Liver (tissue), 9 donors: ENCODE measurements around the gene HRC. TPM values are rescaled to one million over a fixed set of nuclear protein-coding genes. Genes with fewer than 3 reads are reported as not detected.
"Not testable (repeated sequence)": the region's sequence is repeated elsewhere in the genome, so short reads cannot be mapped to it uniquely, and the experiment has no call there.

Source experiments
- DNase-seq: peaks from one replicate; pipeline ENCODE4 v3.0.0-alpha.2; 2017; ENCODE audit warnings: low spot score
- H3K27ac ChIP-seq, 2 donors: one replicate each; pipeline ENCODE4 v1.7.0; 2013; ENCODE audit warnings: inconsistent platforms in 2 of 2, low read length in 2 of 2, control low read depth in 1 of 2, low read depth in 1 of 2, mild to moderate bottlenecking in 1 of 2
- H3K27me3 ChIP-seq, 4 donors: one replicate each; pipeline versions ENCODE4 v1.6.1 to v1.7.0; 2013; ENCODE audit warnings: low read length in 3 of 4, inconsistent platforms in 1 of 4, mild to moderate bottlenecking in 1 of 4, moderate library complexity in 1 of 4; ENCODE audit not compliant: control insufficient read depth in 4 of 4, insufficient read depth in 4 of 4
- H3K36me3 ChIP-seq, 4 donors: one replicate each; pipeline versions ENCODE4 v1.6.1 to v1.7.0; 2013; ENCODE audit warnings: low read length in 3 of 4, mild to moderate bottlenecking in 3 of 4, low read depth in 1 of 4, moderate library complexity in 1 of 4; ENCODE audit not compliant: control insufficient read depth in 4 of 4, insufficient read depth in 3 of 4
- H3K4me1 ChIP-seq, 4 donors: one replicate each; pipeline versions ENCODE4 v1.6.1 to v1.7.0; 2013; ENCODE audit warnings: low read length in 3 of 4, mild to moderate bottlenecking in 3 of 4, moderate library complexity in 1 of 4; ENCODE audit not compliant: control insufficient read depth in 4 of 4, insufficient read depth in 4 of 4
- H3K4me3 ChIP-seq, 3 donors: one replicate each; pipeline versions ENCODE4 v1.6.1 to v1.7.0; 2013; ENCODE audit warnings: low read length in 3 of 3, control low read depth in 1 of 3, low read depth in 1 of 3, mild to moderate bottlenecking in 1 of 3
- H3K9ac ChIP-seq, 2 donors: one replicate each; pipeline ENCODE4 v1.7.0; 2013; ENCODE audit warnings: low read length in 2 of 2, mild to moderate bottlenecking in 2 of 2, moderate library complexity in 2 of 2, control low read depth in 1 of 2, low read depth in 1 of 2
- H3K9me3 ChIP-seq, 4 donors: one replicate each; pipeline versions ENCODE4 v1.6.1 to v1.7.0; 2013; ENCODE audit warnings: low read length in 3 of 4; ENCODE audit not compliant: control insufficient read depth in 4 of 4
- ATF3 ChIP-seq: IDR thresholded peaks from 2 replicates; pipeline ENCODE4 v1.6.1; 2016; ENCODE audit warnings: antibody characterized with exemption
- FOXA1 ChIP-seq: IDR thresholded peaks from 2 replicates; pipeline ENCODE4 v1.6.1; 2016; ENCODE audit warnings: antibody characterized with exemption
- FOXA2 ChIP-seq: IDR thresholded peaks from 2 replicates; pipeline ENCODE4 v1.6.1; 2016; ENCODE audit warnings: antibody characterized with exemption
- GABPA ChIP-seq, 2 donors: IDR thresholded peaks in 1 of 2; conservative IDR thresholded peaks in 1 of 2; 2 replicates each; pipeline ENCODE4 v1.6.1; 2016; ENCODE audit warnings: antibody characterized with exemption in 2 of 2, mild to moderate bottlenecking in 1 of 2, moderate library complexity in 1 of 2
- JUND ChIP-seq, 2 donors: IDR thresholded peaks; 2 replicates each; pipeline ENCODE4 v1.6.1; 2016; ENCODE audit warnings: antibody characterized with exemption in 2 of 2
- MAX ChIP-seq: IDR thresholded peaks from 2 replicates; pipeline ENCODE4 v1.6.1; 2016; ENCODE audit warnings: antibody characterized with exemption
- NR2F2 ChIP-seq: IDR thresholded peaks from 2 replicates; pipeline ENCODE4 v1.6.1; 2016; ENCODE audit warnings: antibody characterized with exemption
- RXRA ChIP-seq, 2 donors: IDR thresholded peaks; 2 replicates each; pipeline ENCODE4 v1.6.1; 2017 to 2018; ENCODE audit warnings: antibody characterized with exemption in 2 of 2, mild to moderate bottlenecking in 1 of 2
- SP1 ChIP-seq: IDR thresholded peaks from 2 replicates; pipeline ENCODE4 v1.6.1; 2018; ENCODE audit warnings: antibody characterized with exemption, mild to moderate bottlenecking
- TAF1 ChIP-seq: conservative IDR thresholded peaks from 2 replicates; pipeline ENCODE4 v1.6.1; 2016; ENCODE audit warnings: antibody characterized with exemption, mild to moderate bottlenecking
- YY1 ChIP-seq: IDR thresholded peaks from 2 replicates; pipeline ENCODE4 v1.6.1; 2016; ENCODE audit warnings: antibody characterized with exemption, mild to moderate bottlenecking
- WGBS: extraction: QIAGEN DNeasy Blood & Tissue Kit; methylation state at CpG from one replicate; pipeline ENCODE4 v1.1.7; 2013; 5-methylcytosine and 5-hydroxymethylcytosine counted together
- polyA plus RNA-seq, 2 donors: library from polyadenylated mRNA; stranded (reverse) in 1 of 2; unstranded in 1 of 2; fragments of 200-250 nt in 1 of 2; fragments of >200 nt in 1 of 2; fragmentation: Nextera tagmentation in 1 of 2; extraction: Ambion mirVana in 1 of 2; gene quantifications; one replicate each; pipeline versions ENCODE4 v1.2.1 to v1.2.3, GENCODE V29; 2013 to 2015
- total RNA-seq, 2 donors: library from RNA; depleted of rRNA; stranded (reverse); fragments of >200 nt; gene quantifications; one replicate each; pipeline ENCODE4 v1.2.3, GENCODE V29; 2014
- TF ChIP-seq, protein P1 (sequence below): IDR thresholded peaks from 2 replicates; pipeline ENCODE4 v1.6.1; 2016; ENCODE audit warnings: antibody characterized with exemption
- TF ChIP-seq, protein P2 (sequence below): IDR thresholded peaks from 2 replicates; pipeline ENCODE4 v1.6.1; 2016; ENCODE audit warnings: antibody characterized with exemption, mild to moderate bottlenecking
- TF ChIP-seq, protein P3 (sequence below): fragments of 150-350 bp; IDR thresholded peaks from 2 replicates; pipeline ENCODE4 v1.5.1; 2017; ENCODE audit warnings: improper control_type of control experiment, low read depth, low read length; ENCODE audit not compliant: missing input control
- donor health status: healthy.
- donor health status: healthy.
- donor health status: healthy.
- donor health status: healthy.
- donor health status: healthy.

Gene HRC
- total and polyA plus RNA-seq, 4 donors: 0.25 to 1.2 (median 0.84) TPM

GRCh38 chr19:49127674-49128544, 27.3 kb downstream of the HRC start:
- DNase-seq: peak; percentile 98
- Histone ChIP-seq H3K4me3 (peak overlapping the region in 2 of 3 donors; percentile 25 to 70), H3K36me3 (no peaks in the 10 kb centered on the region), H3K27ac (no peak overlapping the region), H3K9me3 (no peaks in the 10 kb centered on the region), H3K4me1 (peaks cover 0 to 11% (median 7%) of the 10 kb centered on the region in 4 donors), H3K27me3 (no peaks in the 10 kb centered on the region), H3K9ac (no peak overlapping the region)
- 6% methylated on average over 63 of the region's 63 CpGs for WGBS
- TF ChIP-seq YY1 (no peak), FOXA2 (no peak), FOXA1 (no peak), JUND (IDR thresholded peaks at IDR 0.05) (no peak), MAX (no peak), GABPA (IDR thresholded peaks at IDR 0.05 in 1 of 2, conservative IDR thresholded peaks at IDR 0.05 in 1 of 2) (peak in 1 of 2 donors; percentile 62), TAF1 (no peak), NR2F2 (no peak), ATF3 (no peak), SP1 (peak; percentile 64), RXRA (IDR thresholded peaks at IDR 0.05) (no peak)
- TF ChIP-seq, protein P1, sequence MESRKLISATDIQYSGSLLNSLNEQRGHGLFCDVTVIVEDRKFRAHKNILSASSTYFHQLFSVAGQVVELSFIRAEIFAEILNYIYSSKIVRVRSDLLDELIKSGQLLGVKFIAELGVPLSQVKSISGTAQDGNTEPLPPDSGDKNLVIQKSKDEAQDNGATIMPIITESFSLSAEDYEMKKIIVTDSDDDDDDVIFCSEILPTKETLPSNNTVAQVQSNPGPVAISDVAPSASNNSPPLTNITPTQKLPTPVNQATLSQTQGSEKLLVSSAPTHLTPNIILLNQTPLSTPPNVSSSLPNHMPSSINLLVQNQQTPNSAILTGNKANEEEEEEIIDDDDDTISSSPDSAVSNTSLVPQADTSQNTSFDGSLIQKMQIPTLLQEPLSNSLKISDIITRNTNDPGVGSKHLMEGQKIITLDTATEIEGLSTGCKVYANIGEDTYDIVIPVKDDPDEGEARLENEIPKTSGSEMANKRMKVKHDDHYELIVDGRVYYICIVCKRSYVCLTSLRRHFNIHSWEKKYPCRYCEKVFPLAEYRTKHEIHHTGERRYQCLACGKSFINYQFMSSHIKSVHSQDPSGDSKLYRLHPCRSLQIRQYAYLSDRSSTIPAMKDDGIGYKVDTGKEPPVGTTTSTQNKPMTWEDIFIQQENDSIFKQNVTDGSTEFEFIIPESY: no peak
- TF ChIP-seq, protein P2, sequence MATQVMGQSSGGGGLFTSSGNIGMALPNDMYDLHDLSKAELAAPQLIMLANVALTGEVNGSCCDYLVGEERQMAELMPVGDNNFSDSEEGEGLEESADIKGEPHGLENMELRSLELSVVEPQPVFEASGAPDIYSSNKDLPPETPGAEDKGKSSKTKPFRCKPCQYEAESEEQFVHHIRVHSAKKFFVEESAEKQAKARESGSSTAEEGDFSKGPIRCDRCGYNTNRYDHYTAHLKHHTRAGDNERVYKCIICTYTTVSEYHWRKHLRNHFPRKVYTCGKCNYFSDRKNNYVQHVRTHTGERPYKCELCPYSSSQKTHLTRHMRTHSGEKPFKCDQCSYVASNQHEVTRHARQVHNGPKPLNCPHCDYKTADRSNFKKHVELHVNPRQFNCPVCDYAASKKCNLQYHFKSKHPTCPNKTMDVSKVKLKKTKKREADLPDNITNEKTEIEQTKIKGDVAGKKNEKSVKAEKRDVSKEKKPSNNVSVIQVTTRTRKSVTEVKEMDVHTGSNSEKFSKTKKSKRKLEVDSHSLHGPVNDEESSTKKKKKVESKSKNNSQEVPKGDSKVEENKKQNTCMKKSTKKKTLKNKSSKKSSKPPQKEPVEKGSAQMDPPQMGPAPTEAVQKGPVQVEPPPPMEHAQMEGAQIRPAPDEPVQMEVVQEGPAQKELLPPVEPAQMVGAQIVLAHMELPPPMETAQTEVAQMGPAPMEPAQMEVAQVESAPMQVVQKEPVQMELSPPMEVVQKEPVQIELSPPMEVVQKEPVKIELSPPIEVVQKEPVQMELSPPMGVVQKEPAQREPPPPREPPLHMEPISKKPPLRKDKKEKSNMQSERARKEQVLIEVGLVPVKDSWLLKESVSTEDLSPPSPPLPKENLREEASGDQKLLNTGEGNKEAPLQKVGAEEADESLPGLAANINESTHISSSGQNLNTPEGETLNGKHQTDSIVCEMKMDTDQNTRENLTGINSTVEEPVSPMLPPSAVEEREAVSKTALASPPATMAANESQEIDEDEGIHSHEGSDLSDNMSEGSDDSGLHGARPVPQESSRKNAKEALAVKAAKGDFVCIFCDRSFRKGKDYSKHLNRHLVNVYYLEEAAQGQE: peak; percentile 56
- TF ChIP-seq, protein P3, sequence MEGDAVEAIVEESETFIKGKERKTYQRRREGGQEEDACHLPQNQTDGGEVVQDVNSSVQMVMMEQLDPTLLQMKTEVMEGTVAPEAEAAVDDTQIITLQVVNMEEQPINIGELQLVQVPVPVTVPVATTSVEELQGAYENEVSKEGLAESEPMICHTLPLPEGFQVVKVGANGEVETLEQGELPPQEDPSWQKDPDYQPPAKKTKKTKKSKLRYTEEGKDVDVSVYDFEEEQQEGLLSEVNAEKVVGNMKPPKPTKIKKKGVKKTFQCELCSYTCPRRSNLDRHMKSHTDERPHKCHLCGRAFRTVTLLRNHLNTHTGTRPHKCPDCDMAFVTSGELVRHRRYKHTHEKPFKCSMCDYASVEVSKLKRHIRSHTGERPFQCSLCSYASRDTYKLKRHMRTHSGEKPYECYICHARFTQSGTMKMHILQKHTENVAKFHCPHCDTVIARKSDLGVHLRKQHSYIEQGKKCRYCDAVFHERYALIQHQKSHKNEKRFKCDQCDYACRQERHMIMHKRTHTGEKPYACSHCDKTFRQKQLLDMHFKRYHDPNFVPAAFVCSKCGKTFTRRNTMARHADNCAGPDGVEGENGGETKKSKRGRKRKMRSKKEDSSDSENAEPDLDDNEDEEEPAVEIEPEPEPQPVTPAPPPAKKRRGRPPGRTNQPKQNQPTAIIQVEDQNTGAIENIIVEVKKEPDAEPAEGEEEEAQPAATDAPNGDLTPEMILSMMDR: no peak

GRCh38 chr19:49127225-49127624, 28.0 kb downstream of the HRC start:
- H3K4me1 ChIP-seq: peaks cover 0 to 11% (median 7%) of the 10 kb centered on the region in 4 donors
- H3K9me3 ChIP-seq, H3K4me3 ChIP-seq, H3K36me3 ChIP-seq, H3K9ac ChIP-seq, H3K27me3 ChIP-seq, DNase-seq, H3K27ac ChIP-seq: not testable (repeated sequence)
- WGBS: 96% methylated on average over 12 of the region's 12 CpGs
